Ishikawa (cell line): ENCODE measurements around the gene TIMM44.

Experiments
- CEBPB ChIP-seq: IDR thresholded peaks from 2 replicates; pipeline ENCODE4 v1.6.1; 2012
- CREB1 ChIP-seq: IDR thresholded peaks from 2 replicates; pipeline ENCODE4 v1.6.1; 2012; ENCODE audit warnings: low read depth
- EGR1 ChIP-seq: IDR thresholded peaks from 2 replicates; pipeline ENCODE4 v1.6.1; 2012
- EP300 ChIP-seq: IDR thresholded peaks from 2 replicates; pipeline ENCODE4 v1.6.1; 2012; ENCODE audit warnings: borderline replicate concordance
- FOXM1 ChIP-seq: IDR thresholded peaks from 2 replicates; pipeline ENCODE4 v1.6.1; 2012; ENCODE audit warnings: low read depth, borderline replicate concordance
- RAD21 ChIP-seq: IDR thresholded peaks from 2 replicates; pipeline ENCODE4 v1.6.1; 2012; ENCODE audit warnings: low read depth
- REST ChIP-seq: IDR thresholded peaks from 2 replicates; pipeline ENCODE4 v1.6.1; 2012; ENCODE audit warnings: low read depth, mild to moderate bottlenecking
- USF1 ChIP-seq: IDR thresholded peaks from 2 replicates; pipeline ENCODE4 v1.6.1; 2012
- YY1 ChIP-seq: IDR thresholded peaks from 2 replicates; pipeline ENCODE4 v1.6.1; 2012; ENCODE audit warnings: low read depth

- TF ChIP-seq USF1 = no peak
- TF ChIP-seq EP300 = no peak
- TF ChIP-seq RAD21 = no peak
- TF ChIP-seq FOXM1 = no peak
- TF ChIP-seq REST = no peak
- no peak for TF ChIP-seq EGR1
- no peak for TF ChIP-seq YY1
- no peak for TF ChIP-seq CREB1
- TF ChIP-seq CEBPB = no peak
Measured at GRCh38 chr19:7888826-7889217, 54.6 kb downstream of the TIMM44 start.
